Activated T-cell treated with anti-CD3 and anti-CD28 coated beads, Interleukin-2, amount 50 U/mL, for 72 hours (primary cell): ENCODE results near the gene TBC1D22B. TPM values are rescaled to one million over a fixed set of nuclear protein-coding genes. Genes with fewer than 3 reads are reported as not detected.
"Not testable (repeated sequence)": the region's sequence is repeated elsewhere in the genome, so short reads cannot be mapped to it uniquely, and the experiment has no call there.

Experiments used
- ATAC-seq, 2 donors: fragments of 150-1000 bp; cut with Tn5 transposase; replicated peaks in 1 of 2; 2 replicates each; pipeline ENCODE4 v1.10.0; 2021; ENCODE audit warnings: moderate library complexity in 2 of 2, mild to moderate bottlenecking in 1 of 2
- DNase-seq, 2 donors: peaks; one replicate each; pipeline ENCODE4 v3.0.0; 2021 to 2022; ENCODE audit warnings: mixed read lengths in 1 of 2
- H3K27ac Mint-ChIP-seq: one replicate; pipeline ENCODE4 v1.8.0; 2022; ENCODE audit warnings: mild to moderate bottlenecking, moderate library complexity, mixed read lengths
- H3K27me3 Mint-ChIP-seq: one replicate; pipeline ENCODE4 v1.8.0; 2022; ENCODE audit warnings: low read depth, mixed read lengths
- H3K36me3 Mint-ChIP-seq, 2 donors: one replicate each; pipeline ENCODE4 v1.8.0; 2022; ENCODE audit warnings: mixed read lengths in 2 of 2, mild to moderate bottlenecking in 1 of 2; ENCODE audit not compliant: insufficient read depth in 2 of 2
- H3K4me1 Mint-ChIP-seq: one replicate; pipeline ENCODE4 v1.8.0; 2022; ENCODE audit warnings: low read depth, mixed read lengths
- H3K4me3 Mint-ChIP-seq, 2 donors: one replicate each; pipeline ENCODE4 v1.8.0; 2022; ENCODE audit warnings: mild to moderate bottlenecking in 2 of 2, mixed read lengths in 2 of 2, moderate library complexity in 2 of 2
- H3K9me3 Mint-ChIP-seq, 2 donors: one replicate each; pipeline ENCODE4 v1.8.0; 2022; ENCODE audit warnings: mixed read lengths in 2 of 2
- total RNA-seq, 2 donors: library from RNA; stranded (reverse); gene quantifications; one replicate each; pipeline ENCODE4 v1.2.3, GENCODE V29; 2022

TBC1D22B gene
- total RNA-seq, 2 donors from 2014 or later: 23.2 to 24.4 TPM

DNA sequence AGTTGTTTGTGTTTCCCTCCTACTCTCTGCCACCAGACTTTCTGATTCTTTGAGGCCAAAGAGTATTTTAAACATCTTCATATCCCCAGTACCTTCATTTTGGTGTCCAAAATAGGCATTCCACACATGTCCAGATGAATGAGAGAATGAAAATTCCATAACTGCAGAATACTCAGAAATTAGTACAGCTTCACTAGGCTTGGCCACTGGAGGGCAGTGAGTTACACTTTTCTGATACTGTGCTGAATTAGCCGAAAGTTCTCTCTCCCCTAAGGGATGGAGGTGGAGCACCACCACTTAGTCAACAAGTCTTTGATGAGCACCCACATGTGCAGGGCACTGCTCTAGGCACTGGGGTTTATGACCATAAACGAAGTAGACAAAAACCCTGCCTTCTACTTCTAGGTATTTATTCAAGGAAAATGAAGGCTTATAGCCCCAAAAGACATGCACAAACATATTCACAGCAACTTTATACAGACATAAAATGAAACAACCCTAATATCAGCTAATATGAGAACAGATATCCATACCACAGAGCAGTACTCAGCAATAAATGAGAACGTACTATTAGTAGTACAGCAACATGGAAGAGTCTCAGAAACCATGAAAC lies 46.4 kb downstream of the TBC1D22B start:
- DNase-seq: peak; percentile 12 to 17
- Mint-ChIP-seq H3K4me3 (no peak overlapping the region), H3K27me3 (no peaks in the 10 kb centered on the region), H3K4me1 (no peaks in the 10 kb centered on the region), H3K9me3 (no peaks in the 10 kb centered on the region), H3K27ac (no peak overlapping the region), H3K36me3 (peaks cover 3 to 11% of the 10 kb centered on the region in 2 donors)
- ATAC-seq: peak in 1 of 2 donors; percentile 60

- H3K4me3 Mint-ChIP-seq: no peak overlapping the region
- H3K9me3 Mint-ChIP-seq: no peaks in the 10 kb centered on the region
- H3K36me3 Mint-ChIP-seq: peaks cover 5 to 11% of the 10 kb centered on the region in 2 donors
- ATAC-seq: no peak
- no peaks in the 10 kb centered on the region for H3K4me1 Mint-ChIP-seq
- H3K27me3 Mint-ChIP-seq: no peaks in the 10 kb centered on the region
- DNase-seq: no peak
- no peak overlapping the region for H3K27ac Mint-ChIP-seq
Observed at GRCh38 chr6:37304766-37305165, 47.2 kb downstream of the TBC1D22B start.

- Mint-ChIP-seq H3K4me3 (no peak overlapping the region), H3K27ac (no peak overlapping the region), H3K27me3 (no peaks in the 10 kb centered on the region), H3K4me1 (no peaks in the 10 kb centered on the region), H3K36me3 (peaks cover 5 to 11% of the 10 kb centered on the region in 2 donors), H3K9me3 (no peaks in the 10 kb centered on the region)
- ATAC-seq: no peak
- DNase-seq: no peak
Observed at GRCh38 chr6:37305841-37306425, 48.4 kb downstream of the TBC1D22B start.

GRCh38 chr6:37306624-37307222 lies 49.2 kb downstream of the TBC1D22B start:
- H3K4me3 Mint-ChIP-seq: no peak overlapping the region
- no peaks in the 10 kb centered on the region for H3K27me3 Mint-ChIP-seq
- peaks cover 5 to 11% of the 10 kb centered on the region in 2 donors for H3K36me3 Mint-ChIP-seq
- no peaks in the 10 kb centered on the region for H3K4me1 Mint-ChIP-seq
- no peaks in the 10 kb centered on the region for H3K9me3 Mint-ChIP-seq
- no peak overlapping the region for H3K27ac Mint-ChIP-seq
- DNase-seq (no peak), ATAC-seq (no peak)

DNA sequence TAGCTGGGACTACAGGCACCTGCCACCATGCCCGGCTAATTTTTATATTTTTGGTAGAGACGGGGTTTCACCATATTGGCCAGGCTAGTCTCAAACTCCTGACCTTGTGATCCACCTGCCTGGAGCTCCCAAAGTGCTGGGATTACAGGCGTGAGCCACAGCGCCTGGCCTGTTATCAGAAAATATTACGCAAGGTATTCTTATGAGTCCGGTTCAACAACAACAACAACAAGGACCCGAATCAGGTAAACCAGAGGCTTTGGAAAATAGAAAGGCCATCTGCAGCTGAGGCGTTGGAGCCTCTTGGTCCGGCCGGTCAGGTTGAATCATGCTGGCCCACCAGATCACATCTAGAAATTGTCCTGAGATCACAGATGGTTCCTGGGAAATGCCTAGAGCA lies 49.9 kb downstream of the TBC1D22B start:
- ATAC-seq: not testable (repeated sequence)

DNA sequence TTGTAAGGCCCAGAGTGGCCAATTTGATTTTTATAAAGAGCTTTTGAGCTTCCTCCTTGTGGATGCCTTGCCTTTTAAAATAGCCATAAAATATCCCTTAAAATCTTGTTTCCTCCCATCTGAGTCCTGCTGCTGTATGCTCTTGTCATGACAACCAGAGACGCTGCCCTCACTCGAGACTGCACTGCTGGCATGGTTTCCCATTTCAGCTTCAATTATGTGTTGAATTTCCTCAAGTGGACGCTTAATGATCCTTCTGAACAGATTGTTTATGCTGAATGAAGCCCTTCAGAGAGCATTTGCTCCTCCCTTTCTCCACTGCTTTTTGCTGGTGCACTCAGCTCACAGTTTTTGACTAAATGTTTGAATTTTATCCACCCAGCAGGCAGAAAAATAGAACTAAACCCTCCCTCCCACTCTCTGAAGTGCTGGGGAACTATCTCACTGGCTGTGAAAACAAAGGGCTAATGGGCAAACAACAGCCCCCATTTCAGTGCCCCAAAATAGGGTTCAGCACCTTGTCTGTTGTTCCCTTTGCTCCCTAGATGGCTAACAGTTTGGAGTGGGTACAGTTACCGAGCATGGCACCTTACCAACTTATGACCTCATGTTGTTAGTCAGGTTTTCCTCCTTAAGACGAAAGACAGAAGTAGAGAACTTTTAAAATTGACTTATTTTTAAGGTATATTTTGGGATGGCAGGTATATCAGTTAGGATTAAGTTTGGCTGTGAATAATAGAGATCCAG lies 50.7 kb downstream of the TBC1D22B start:
- Mint-ChIP-seq H3K27ac (no peak overlapping the region), H3K36me3 (peaks cover 5 to 10% of the 10 kb centered on the region in 2 donors), H3K9me3 (no peaks in the 10 kb centered on the region), H3K27me3 (no peaks in the 10 kb centered on the region), H3K4me3 (no peak overlapping the region), H3K4me1 (no peaks in the 10 kb centered on the region)
- ATAC-seq (no peak), DNase-seq (no peak)

More for the DNA sequence above, 49.9 kb downstream of the TBC1D22B start:
- not testable (repeated sequence) for H3K4me3 Mint-ChIP-seq, H3K4me1 Mint-ChIP-seq, DNase-seq, H3K27ac Mint-ChIP-seq, H3K27me3 Mint-ChIP-seq, H3K9me3 Mint-ChIP-seq
- H3K36me3 Mint-ChIP-seq: peaks cover 5 to 11% of the 10 kb centered on the region in 2 donors

- Mint-ChIP-seq H3K4me3 (no peak overlapping the region), H3K27me3 (no peaks in the 10 kb centered on the region), H3K9me3 (no peaks in the 10 kb centered on the region), H3K4me1 (no peaks in the 10 kb centered on the region), H3K36me3 (peaks cover 3 to 6% of the 10 kb centered on the region in 2 donors), H3K27ac (no peak overlapping the region)
- DNase-seq (no peak), ATAC-seq (no peak)
Observed at GRCh38 chr6:37309046-37309445, 51.5 kb downstream of the TBC1D22B start.

DNA sequence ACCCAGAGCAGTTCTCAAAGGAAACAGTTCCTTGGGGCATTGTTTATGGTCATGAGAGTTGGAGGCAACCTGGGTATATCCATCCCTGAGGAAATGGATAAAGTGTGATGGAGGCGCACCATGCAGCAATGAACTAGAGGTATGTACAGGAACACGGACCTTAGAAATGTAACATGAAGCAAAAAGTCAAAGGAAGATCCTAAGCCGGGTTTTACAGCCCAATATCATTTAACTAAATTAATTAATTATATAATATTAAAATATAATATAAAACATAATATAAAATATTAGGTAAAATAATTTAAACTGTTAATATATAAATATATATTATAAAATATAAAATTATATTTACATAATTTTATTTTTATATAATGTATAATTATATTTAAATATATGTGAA lies 52.1 kb downstream of the TBC1D22B start:
- no peak for ATAC-seq
- peaks cover 6% of the 10 kb centered on the region for H3K4me1 Mint-ChIP-seq
- H3K27me3 Mint-ChIP-seq: no peaks in the 10 kb centered on the region
- no peaks in the 10 kb centered on the region for H3K9me3 Mint-ChIP-seq
- no peak overlapping the region for H3K4me3 Mint-ChIP-seq
- no peak overlapping the region for H3K27ac Mint-ChIP-seq
- DNase-seq: no peak
- peaks cover 3 to 5% of the 10 kb centered on the region in 2 donors for H3K36me3 Mint-ChIP-seq

GRCh38 chr6:37310966-37311365 lies 53.4 kb downstream of the TBC1D22B start:
- no peaks in the 10 kb centered on the region for H3K9me3 Mint-ChIP-seq
- ATAC-seq (no peak), DNase-seq (no peak)
- H3K4me1 Mint-ChIP-seq: peaks cover 9% of the 10 kb centered on the region
- H3K4me3 Mint-ChIP-seq: no peak overlapping the region
- peaks cover 4 to 7% of the 10 kb centered on the region in 2 donors for H3K36me3 Mint-ChIP-seq
- H3K27me3 Mint-ChIP-seq: no peaks in the 10 kb centered on the region
- peak overlapping the region; percentile 45 for H3K27ac Mint-ChIP-seq

DNA sequence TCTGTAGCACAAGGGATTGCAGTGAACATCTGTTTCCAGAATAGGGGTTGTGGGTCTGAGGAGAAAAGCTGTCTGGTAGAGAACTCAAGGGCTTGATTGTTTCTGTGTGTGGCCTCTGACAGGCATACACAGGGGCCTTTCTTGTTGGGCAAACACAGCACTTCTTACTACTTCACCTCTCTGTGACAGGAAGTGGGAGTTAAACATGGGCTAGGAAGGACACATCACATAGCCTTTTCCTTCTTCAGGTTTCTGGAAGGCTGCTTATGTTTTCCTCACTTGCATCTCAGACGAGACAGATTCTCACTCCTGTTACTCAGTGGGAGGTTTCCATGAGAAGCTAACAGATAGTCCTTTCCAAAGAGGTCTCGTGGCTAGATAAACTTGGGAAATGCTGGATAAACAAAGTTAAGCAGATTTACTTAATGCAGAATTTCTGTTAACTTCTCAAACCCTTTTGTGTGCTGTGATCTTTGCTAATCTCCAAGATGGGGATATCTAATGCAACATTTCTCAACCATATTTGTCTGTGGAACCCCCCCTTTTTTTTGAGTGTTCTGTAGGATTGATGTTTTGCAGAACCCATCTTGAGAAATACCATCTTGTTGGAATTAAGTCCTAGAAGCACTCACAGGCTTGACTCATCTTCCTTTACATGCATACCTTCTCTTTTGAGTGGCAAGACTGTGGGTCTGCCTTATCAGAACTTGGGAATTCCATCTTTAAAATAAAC lies 54.3 kb downstream of the TBC1D22B start:
- ATAC-seq (no peak), DNase-seq (no peak)
- peaks cover 4 to 7% of the 10 kb centered on the region in 2 donors for H3K36me3 Mint-ChIP-seq
- H3K4me1 Mint-ChIP-seq: peaks cover 9% of the 10 kb centered on the region
- no peak overlapping the region for H3K4me3 Mint-ChIP-seq
- no peaks in the 10 kb centered on the region for H3K27me3 Mint-ChIP-seq
- no peaks in the 10 kb centered on the region for H3K9me3 Mint-ChIP-seq
- no peak overlapping the region for H3K27ac Mint-ChIP-seq

GRCh38 chr6:37313723-37314486 lies 56.3 kb downstream of the TBC1D22B start:
- no peak overlapping the region for H3K27ac Mint-ChIP-seq
- H3K9me3 Mint-ChIP-seq: no peaks in the 10 kb centered on the region
- peaks cover 4 to 7% of the 10 kb centered on the region in 2 donors for H3K36me3 Mint-ChIP-seq
- DNase-seq (no peak), ATAC-seq (no peak)
- no peak overlapping the region for H3K4me3 Mint-ChIP-seq
- H3K27me3 Mint-ChIP-seq: no peaks in the 10 kb centered on the region
- H3K4me1 Mint-ChIP-seq: peaks cover 9% of the 10 kb centered on the region

GRCh38 chr6:37314487-37315156 lies 57.0 kb downstream of the TBC1D22B start:
- ATAC-seq: peak; percentile 62 to 72
- peak overlapping the region; percentile 20 for H3K27ac Mint-ChIP-seq
- H3K9me3 Mint-ChIP-seq: no peaks in the 10 kb centered on the region
- no peak overlapping the region for H3K4me3 Mint-ChIP-seq
- H3K36me3 Mint-ChIP-seq: peaks cover 5 to 7% of the 10 kb centered on the region in 2 donors
- DNase-seq: peak; percentile 46 to 57
- H3K4me1 Mint-ChIP-seq: peaks cover 9% of the 10 kb centered on the region
- H3K27me3 Mint-ChIP-seq: no peaks in the 10 kb centered on the region
